Body of pancreas (tissue), 4 donors: ENCODE results near the gene TMEM98.

Experiments
- POLR2A ChIP-seq, 3 donors: fragments of 450-650 bp; IDR thresholded peaks; one replicate each; pipeline ENCODE4 v1.6.1; 2016; ENCODE audit warnings: antibody characterized with exemption in 3 of 3, mild to moderate bottlenecking in 2 of 3
- TF ChIP-seq, protein P1 (sequence below), 7 experiments: fragments of 450-650 bp in 4 of 7; fragments of 200-600 bp in 3 of 7; sonication (generic) in 3 of 7; IDR thresholded peaks; one replicate each; pipeline ENCODE4 v1.5.1; 2016 to 2019; ENCODE audit warnings: antibody characterized with exemption in 7 of 7

DNA sequence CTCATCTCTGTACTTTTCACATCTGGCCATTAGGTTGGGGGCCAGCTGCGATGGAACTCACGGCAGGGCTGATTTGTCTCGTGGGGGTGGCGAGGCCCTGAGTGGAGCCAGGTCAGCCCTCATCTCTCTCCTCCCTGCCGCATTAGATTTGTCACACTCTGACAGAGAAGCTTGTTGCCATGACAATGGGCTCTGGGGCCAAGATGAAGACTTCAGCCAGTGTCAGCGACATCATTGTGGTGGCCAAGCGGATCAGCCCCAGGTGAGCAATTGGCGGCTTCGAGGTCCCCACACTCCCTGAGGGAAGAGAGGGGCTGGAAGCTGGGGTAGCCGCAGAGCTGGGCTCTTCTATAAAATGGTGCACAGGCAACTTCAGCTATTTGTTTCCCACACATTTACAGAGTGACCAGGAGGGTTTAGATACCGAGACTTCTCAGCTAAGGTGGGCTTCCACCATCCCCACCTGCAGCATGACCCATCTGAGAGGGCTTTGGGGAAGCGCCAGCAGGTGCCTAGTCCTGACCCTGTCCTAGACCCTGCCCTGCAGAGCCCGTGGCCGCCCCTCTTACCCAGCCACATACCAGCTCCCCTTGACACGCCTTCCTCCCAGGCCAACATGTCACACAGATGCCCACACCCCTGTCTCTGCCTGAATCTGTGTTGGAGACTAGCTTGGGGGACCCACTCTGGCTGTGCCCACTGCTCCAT lies 8.4 kb downstream of the TMEM98 start:
- TF ChIP-seq, protein P1, sequence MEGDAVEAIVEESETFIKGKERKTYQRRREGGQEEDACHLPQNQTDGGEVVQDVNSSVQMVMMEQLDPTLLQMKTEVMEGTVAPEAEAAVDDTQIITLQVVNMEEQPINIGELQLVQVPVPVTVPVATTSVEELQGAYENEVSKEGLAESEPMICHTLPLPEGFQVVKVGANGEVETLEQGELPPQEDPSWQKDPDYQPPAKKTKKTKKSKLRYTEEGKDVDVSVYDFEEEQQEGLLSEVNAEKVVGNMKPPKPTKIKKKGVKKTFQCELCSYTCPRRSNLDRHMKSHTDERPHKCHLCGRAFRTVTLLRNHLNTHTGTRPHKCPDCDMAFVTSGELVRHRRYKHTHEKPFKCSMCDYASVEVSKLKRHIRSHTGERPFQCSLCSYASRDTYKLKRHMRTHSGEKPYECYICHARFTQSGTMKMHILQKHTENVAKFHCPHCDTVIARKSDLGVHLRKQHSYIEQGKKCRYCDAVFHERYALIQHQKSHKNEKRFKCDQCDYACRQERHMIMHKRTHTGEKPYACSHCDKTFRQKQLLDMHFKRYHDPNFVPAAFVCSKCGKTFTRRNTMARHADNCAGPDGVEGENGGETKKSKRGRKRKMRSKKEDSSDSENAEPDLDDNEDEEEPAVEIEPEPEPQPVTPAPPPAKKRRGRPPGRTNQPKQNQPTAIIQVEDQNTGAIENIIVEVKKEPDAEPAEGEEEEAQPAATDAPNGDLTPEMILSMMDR (IDR thresholded peaks at IDR 0.05), result no peak
- TF ChIP-seq POLR2A (IDR thresholded peaks at IDR 0.05), result no peak
